ENCODE measurements around the gene ZBTB46. TPM values are rescaled to one million over a fixed set of nuclear protein-coding genes. Genes with fewer than 3 reads are reported as not detected.
"Not testable (repeated sequence)": the region's sequence is repeated elsewhere in the genome, so short reads cannot be mapped to it uniquely, and the experiment has no call there.

ZBTB46 gene
- total RNA-seq, 1 experiment from 2014 or later = not detected

DNA sequence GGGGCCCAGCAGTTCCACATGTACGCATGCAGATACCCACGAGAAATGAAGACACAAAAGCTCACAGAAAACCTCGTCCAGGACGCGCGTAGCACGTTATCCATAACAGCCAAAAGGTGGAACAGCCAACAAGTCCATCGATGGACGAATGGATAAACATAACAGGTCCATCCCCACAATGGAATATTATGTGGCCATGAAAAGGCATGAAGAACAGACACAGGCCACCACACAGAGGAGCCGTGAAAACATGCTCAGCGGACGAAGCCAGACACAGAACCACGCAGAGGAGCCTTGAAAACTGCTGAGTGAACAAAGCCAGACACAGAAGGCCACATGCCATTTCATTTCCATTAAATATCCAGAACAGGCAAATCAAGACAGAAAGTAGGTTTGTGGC lies 53.5 kb downstream of the ZBTB46 start:
- Histone ChIP-seq H3K36me3 (ENCODE audit: insufficient read depth, low read length) (no peaks in the 10 kb centered on the region), H3K27ac (ENCODE audit: low read length) (no peak overlapping the region), H3K9me3 (ENCODE audit: low read length) (no peaks in the 10 kb centered on the region), H2AFZ (ENCODE audit: low read length) (no peak overlapping the region), H3K27me3 (ENCODE audit: low read length) (no peaks in the 10 kb centered on the region), H3K4me3 (ENCODE audit: low read length) (no peak overlapping the region), H3K4me2 (ENCODE audit: low read depth, low read length, poor library complexity, severe bottlenecking) (no peak overlapping the region), H3K9ac (ENCODE audit: low read length) (no peak overlapping the region), H4K20me1 (ENCODE audit: insufficient read depth, low read depth, low read length) (no peaks in the 10 kb centered on the region), H3K9me2 (replicated peaks; ENCODE audit: insufficient read depth, low read length) (no peaks in the 10 kb centered on the region), H3K4me1 (ENCODE audit: low read length) (no peaks in the 10 kb centered on the region), H3K79me2 (ENCODE audit: low read length) (no peaks in the 10 kb centered on the region)
- no peak for DNase-seq

DNA sequence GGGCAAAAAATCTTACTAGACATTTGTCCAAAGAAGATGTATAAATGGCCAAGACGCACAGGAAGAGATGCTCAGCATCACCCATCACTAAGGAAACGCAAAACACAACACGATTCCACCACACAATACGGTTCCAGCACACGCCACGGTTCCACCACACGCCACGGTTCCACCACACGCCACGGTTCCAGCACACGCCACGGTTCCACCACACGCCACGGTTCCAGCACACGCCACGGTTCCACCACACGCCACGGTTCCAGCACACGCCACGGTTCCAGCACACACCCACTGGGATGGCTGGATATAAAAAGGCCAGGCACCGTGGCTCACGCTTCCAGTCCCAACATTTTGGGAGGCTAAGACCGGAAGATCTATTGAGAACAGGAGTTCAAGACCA lies 54.2 kb downstream of the ZBTB46 start:
- H4K20me1 ChIP-seq (ENCODE audit: insufficient read depth, low read depth, low read length); H3K4me3 ChIP-seq (ENCODE audit: low read length); H3K9ac ChIP-seq (ENCODE audit: low read length); H2AFZ ChIP-seq (ENCODE audit: low read length); H3K9me2 ChIP-seq (replicated peaks; ENCODE audit: insufficient read depth, low read length); H3K9me3 ChIP-seq (ENCODE audit: low read length); H3K4me1 ChIP-seq (ENCODE audit: low read length); H3K79me2 ChIP-seq (ENCODE audit: low read length); H3K4me2 ChIP-seq (ENCODE audit: low read depth, low read length, poor library complexity, severe bottlenecking); H3K27me3 ChIP-seq (ENCODE audit: low read length); DNase-seq; H3K36me3 ChIP-seq (ENCODE audit: insufficient read depth, low read length); H3K27ac ChIP-seq (ENCODE audit: low read length): not testable (repeated sequence)

- Histone ChIP-seq H3K27me3 (ENCODE audit: low read length) (no peaks in the 10 kb centered on the region), H3K4me2 (ENCODE audit: low read depth, low read length, poor library complexity, severe bottlenecking) (no peak overlapping the region)
- DNase-seq = peak; percentile 57
Measured at GRCh38 chr20:63775096-63775978, 55.7 kb downstream of the ZBTB46 start.

GRCh38 chr20:63774306-63774705 lies 56.8 kb downstream of the ZBTB46 start:
- H3K9me3 ChIP-seq (ENCODE audit: low read length) = no peaks in the 10 kb centered on the region
- no peak overlapping the region for H2AFZ ChIP-seq (ENCODE audit: low read length)
- H3K27ac ChIP-seq (ENCODE audit: low read length) = no peak overlapping the region
- H4K20me1 ChIP-seq (ENCODE audit: insufficient read depth, low read depth, low read length) = no peaks in the 10 kb centered on the region
- H3K79me2 ChIP-seq (ENCODE audit: low read length) = no peaks in the 10 kb centered on the region
- H3K27me3 ChIP-seq (ENCODE audit: low read length) = no peaks in the 10 kb centered on the region
- H3K4me3 ChIP-seq (ENCODE audit: low read length) = no peak overlapping the region
- H3K9me2 ChIP-seq (replicated peaks; ENCODE audit: insufficient read depth, low read length) = no peaks in the 10 kb centered on the region
- H3K9ac ChIP-seq (ENCODE audit: low read length) = no peak overlapping the region
- no peak for DNase-seq
- no peaks in the 10 kb centered on the region for H3K36me3 ChIP-seq (ENCODE audit: insufficient read depth, low read length)
- no peak overlapping the region for H3K4me2 ChIP-seq (ENCODE audit: low read depth, low read length, poor library complexity, severe bottlenecking)
- no peaks in the 10 kb centered on the region for H3K4me1 ChIP-seq (ENCODE audit: low read length)

More at GRCh38 chr20:63775096-63775978, 55.7 kb downstream of the ZBTB46 start:
- no peak overlapping the region for H3K4me3 ChIP-seq (ENCODE audit: low read length)
- H3K36me3 ChIP-seq (ENCODE audit: insufficient read depth, low read length) = no peaks in the 10 kb centered on the region
- no peaks in the 10 kb centered on the region for H3K79me2 ChIP-seq (ENCODE audit: low read length)
- no peak overlapping the region for H3K27ac ChIP-seq (ENCODE audit: low read length)
- no peak overlapping the region for H2AFZ ChIP-seq (ENCODE audit: low read length)
- H3K9me3 ChIP-seq (ENCODE audit: low read length) = no peaks in the 10 kb centered on the region
- H4K20me1 ChIP-seq (ENCODE audit: insufficient read depth, low read depth, low read length) = no peaks in the 10 kb centered on the region
- no peaks in the 10 kb centered on the region for H3K4me1 ChIP-seq (ENCODE audit: low read length)
- no peaks in the 10 kb centered on the region for H3K9me2 ChIP-seq (replicated peaks; ENCODE audit: insufficient read depth, low read length)
- H3K9ac ChIP-seq (ENCODE audit: low read length) = no peak overlapping the region

- Histone ChIP-seq H3K27me3 (ENCODE audit: low read length) (no peaks in the 10 kb centered on the region), H3K27ac (ENCODE audit: low read length) (no peak overlapping the region), H3K9me3 (ENCODE audit: low read length) (no peaks in the 10 kb centered on the region), H3K4me1 (ENCODE audit: low read length) (no peaks in the 10 kb centered on the region), H3K4me2 (ENCODE audit: low read depth, low read length, poor library complexity, severe bottlenecking) (no peak overlapping the region), H3K36me3 (ENCODE audit: insufficient read depth, low read length) (no peaks in the 10 kb centered on the region), H3K9me2 (replicated peaks; ENCODE audit: insufficient read depth, low read length) (no peaks in the 10 kb centered on the region), H4K20me1 (ENCODE audit: insufficient read depth, low read depth, low read length) (no peaks in the 10 kb centered on the region), H3K79me2 (ENCODE audit: low read length) (no peaks in the 10 kb centered on the region), H3K4me3 (ENCODE audit: low read length) (no peak overlapping the region), H2AFZ (ENCODE audit: low read length) (no peak overlapping the region), H3K9ac (ENCODE audit: low read length) (no peak overlapping the region)
- no peak for DNase-seq
Measured at GRCh38 chr20:63773571-63774241, 57.4 kb downstream of the ZBTB46 start.

DNA sequence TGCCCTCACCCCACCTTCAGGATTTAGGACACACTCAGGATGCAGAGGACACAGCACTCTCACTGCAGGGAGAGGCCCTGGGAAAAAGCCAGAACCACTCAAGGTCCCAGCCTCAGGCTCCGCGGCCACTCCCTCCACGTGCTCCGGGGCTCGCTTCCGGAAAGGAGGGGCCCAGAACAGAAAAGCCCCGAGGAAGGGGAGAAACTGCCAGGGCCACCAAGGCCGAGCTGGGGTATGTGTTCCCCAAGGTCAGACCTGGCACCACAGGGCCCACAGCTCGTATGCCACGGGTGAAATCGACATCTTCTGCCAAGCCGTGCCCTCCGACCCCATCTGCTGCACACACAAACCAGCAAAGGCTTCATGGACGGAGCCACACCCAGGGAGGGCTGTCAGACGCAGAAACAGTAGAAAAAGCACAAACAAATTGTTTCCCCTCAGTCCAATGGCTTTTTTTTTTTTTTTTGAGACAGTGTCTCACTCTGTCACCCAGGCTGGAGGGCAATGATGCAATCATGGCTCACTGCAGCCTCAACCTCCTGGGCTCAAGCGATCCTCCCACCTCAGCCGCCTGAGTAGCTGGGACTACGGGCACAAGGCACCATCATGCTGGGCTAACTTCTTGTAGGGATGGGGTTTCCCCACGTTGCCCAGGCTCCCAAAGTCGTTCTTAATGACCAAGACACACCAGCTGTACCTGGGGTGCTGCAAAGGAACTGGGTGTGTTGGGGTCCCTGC lies 58.1 kb downstream of the ZBTB46 start:
- Histone ChIP-seq H2AFZ (ENCODE audit: low read length) (no peak overlapping the region), H3K9me2 (replicated peaks; ENCODE audit: insufficient read depth, low read length) (no peaks in the 10 kb centered on the region), H3K4me3 (ENCODE audit: low read length) (no peak overlapping the region), H3K4me1 (ENCODE audit: low read length) (no peaks in the 10 kb centered on the region), H3K9me3 (ENCODE audit: low read length) (no peaks in the 10 kb centered on the region), H3K36me3 (ENCODE audit: insufficient read depth, low read length) (no peaks in the 10 kb centered on the region), H3K9ac (ENCODE audit: low read length) (no peak overlapping the region), H4K20me1 (ENCODE audit: insufficient read depth, low read depth, low read length) (no peaks in the 10 kb centered on the region), H3K27ac (ENCODE audit: low read length) (no peak overlapping the region), H3K4me2 (ENCODE audit: low read depth, low read length, poor library complexity, severe bottlenecking) (no peak overlapping the region), H3K27me3 (ENCODE audit: low read length) (no peaks in the 10 kb centered on the region), H3K79me2 (ENCODE audit: low read length) (no peaks in the 10 kb centered on the region)
- no peak for DNase-seq

- no peak for DNase-seq
- H3K27ac ChIP-seq (ENCODE audit: low read length) = no peak overlapping the region
- no peaks in the 10 kb centered on the region for H3K79me2 ChIP-seq (ENCODE audit: low read length)
- H3K9me2 ChIP-seq (replicated peaks; ENCODE audit: insufficient read depth, low read length) = no peaks in the 10 kb centered on the region
- no peaks in the 10 kb centered on the region for H3K9me3 ChIP-seq (ENCODE audit: low read length)
- H3K4me1 ChIP-seq (ENCODE audit: low read length) = no peaks in the 10 kb centered on the region
- H3K4me2 ChIP-seq (ENCODE audit: low read depth, low read length, poor library complexity, severe bottlenecking) = no peak overlapping the region
- no peak overlapping the region for H3K9ac ChIP-seq (ENCODE audit: low read length)
- H4K20me1 ChIP-seq (ENCODE audit: insufficient read depth, low read depth, low read length) = no peaks in the 10 kb centered on the region
- H3K4me3 ChIP-seq (ENCODE audit: low read length) = no peak overlapping the region
- no peaks in the 10 kb centered on the region for H3K27me3 ChIP-seq (ENCODE audit: low read length)
- H3K36me3 ChIP-seq (ENCODE audit: insufficient read depth, low read length) = no peaks in the 10 kb centered on the region
- no peak overlapping the region for H2AFZ ChIP-seq (ENCODE audit: low read length)
Measured at GRCh38 chr20:63771046-63771707, 59.9 kb downstream of the ZBTB46 start.
